Memory B cell (primary cell): Measurements from ENCODE around the gene TPPP2.

ENCODE experiments used
- ATAC-seq: fragments of 150-1000 bp; cut with Tn5 transposase; 2 replicates; pipeline ENCODE4 v1.10.0; 2021; ENCODE audit warnings: low read depth, mild to moderate bottlenecking, moderate library complexity
- DNase-seq, 2 donors: peaks; one replicate each; pipeline ENCODE4 v3.0.0; 2022; ENCODE audit warnings: low spot score in 2 of 2
- H3K27ac Mint-ChIP-seq: one replicate; pipeline ENCODE4 v1.8.0; 2022; ENCODE audit warnings: mild to moderate bottlenecking, moderate library complexity, mixed read lengths
- H3K27me3 Mint-ChIP-seq: one replicate; pipeline ENCODE4 v1.8.0; 2022; ENCODE audit warnings: mixed read lengths
- H3K36me3 Mint-ChIP-seq: one replicate; pipeline ENCODE4 v1.8.0; 2022; ENCODE audit warnings: mild to moderate bottlenecking, mixed read lengths
- H3K4me1 Mint-ChIP-seq: one replicate; pipeline ENCODE4 v1.8.0; 2022; ENCODE audit warnings: mixed read lengths
- H3K4me3 Mint-ChIP-seq: one replicate; pipeline ENCODE4 v1.8.0; 2022; ENCODE audit warnings: mild to moderate bottlenecking, moderate library complexity, mixed read lengths
- H3K9me3 Mint-ChIP-seq: one replicate; pipeline ENCODE4 v1.8.0; 2022; ENCODE audit warnings: mixed read lengths

TPPP2 gene

GRCh38 chr14:21023174-21023573, 6.8 kb upstream of the TPPP2 start:
- ATAC-seq (no peak), DNase-seq (no peak)
- Mint-ChIP-seq H3K4me3 (peak overlapping the region; percentile 31), H3K9me3 (no peaks in the 10 kb centered on the region), H3K36me3 (peaks cover 3% of the 10 kb centered on the region), H3K27me3 (peaks cover 9% of the 10 kb centered on the region), H3K27ac (no peak overlapping the region), H3K4me1 (peaks cover 11% of the 10 kb centered on the region)

- Mint-ChIP-seq H3K27ac (no peak overlapping the region), H3K27me3 (peaks cover 9% of the 10 kb centered on the region), H3K4me3 (peak overlapping the region; percentile 90), H3K9me3 (no peaks in the 10 kb centered on the region), H3K36me3 (peaks cover 3% of the 10 kb centered on the region), H3K4me1 (peaks cover 11% of the 10 kb centered on the region)
- DNase-seq (no peak), ATAC-seq (peak; percentile 2)
Observed at GRCh38 chr14:21023817-21024584, 6.0 kb upstream of the TPPP2 start.

- Mint-ChIP-seq H3K27ac (no peak within 1 kb of the TSS), H3K4me3 (peak within 1 kb of the TSS; percentile 90), H3K9me3 (no peaks in the 10 kb centered on the region), H3K36me3 (no peaks in the 10 kb centered on the region), H3K27me3 (peaks cover 9% of the 10 kb centered on the region), H3K4me1 (peaks cover 11% of the 10 kb centered on the region)
- ATAC-seq = peak; percentile 89
- peak; percentile 58 to 59 for DNase-seq
Observed at GRCh38 chr14:21024585-21025370, 5.2 kb upstream of the TPPP2 start, which contains the start of gene NDRG2. Gene NDRG2, minus strand, starts transcription at chr14:21025061. Its CDS starts 1,746 bp downstream, at chr14:21023315.

DNA sequence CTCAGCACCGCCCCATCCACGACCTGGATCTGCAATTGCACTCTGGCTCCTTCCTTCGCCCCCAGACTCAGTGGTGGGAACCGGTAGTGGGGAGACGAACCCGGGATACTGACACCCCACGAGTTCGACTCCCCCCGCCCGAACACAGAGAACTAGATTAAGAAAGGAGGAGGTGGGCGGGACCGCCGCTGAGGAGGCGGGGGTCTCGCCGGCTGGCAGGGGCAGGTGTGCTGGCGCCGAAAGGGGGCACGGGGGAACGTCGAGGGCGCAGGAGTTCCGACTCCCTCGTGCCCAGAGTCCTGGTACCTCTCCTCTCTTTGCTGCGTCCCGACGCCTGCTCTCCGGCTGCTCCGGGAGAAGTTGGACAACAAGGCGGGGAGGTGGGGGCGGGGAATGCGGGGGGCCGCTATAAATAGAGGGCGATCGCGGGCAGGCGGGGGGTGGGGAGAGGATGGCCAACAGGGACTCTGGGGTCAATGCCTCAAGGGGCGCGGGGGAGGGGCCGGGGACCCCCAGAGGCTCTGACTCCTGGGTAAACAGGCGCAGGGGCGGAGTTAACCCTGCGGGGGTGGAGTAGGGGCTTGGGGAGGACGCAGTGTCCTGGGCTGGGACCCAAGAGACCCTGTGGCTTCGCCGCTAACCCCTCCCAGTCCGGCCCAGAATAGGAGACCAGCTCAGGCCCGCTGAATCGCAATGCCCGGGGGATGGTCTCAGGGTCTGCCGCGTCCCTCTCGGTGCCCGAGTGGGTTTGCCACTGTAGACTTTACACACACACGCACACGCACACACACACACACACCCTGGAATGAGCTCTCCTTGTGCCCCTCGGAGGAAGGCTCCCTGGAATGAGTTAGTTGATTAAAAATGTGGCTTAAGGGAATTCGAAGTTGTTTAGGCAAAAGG, 4.4 kb upstream of the TPPP2 start:
- peak; percentile 8 to 42 for DNase-seq
- Mint-ChIP-seq H3K9me3 (no peaks in the 10 kb centered on the region), H3K4me1 (peaks cover 11% of the 10 kb centered on the region), H3K27me3 (peaks cover 9% of the 10 kb centered on the region), H3K27ac (no peak overlapping the region), H3K36me3 (no peaks in the 10 kb centered on the region), H3K4me3 (peak overlapping the region; percentile 90)
- no peak for ATAC-seq

GRCh38 chr14:21026274-21026987, 3.6 kb upstream of the TPPP2 start:
- peak overlapping the region; percentile 56 for H3K4me3 Mint-ChIP-seq
- ATAC-seq (no peak), DNase-seq (no peak)
- H3K27ac Mint-ChIP-seq = no peak overlapping the region
- peaks cover 9% of the 10 kb centered on the region for H3K27me3 Mint-ChIP-seq
- H3K4me1 Mint-ChIP-seq = peaks cover 11% of the 10 kb centered on the region
- H3K36me3 Mint-ChIP-seq = no peaks in the 10 kb centered on the region
- no peaks in the 10 kb centered on the region for H3K9me3 Mint-ChIP-seq

DNA sequence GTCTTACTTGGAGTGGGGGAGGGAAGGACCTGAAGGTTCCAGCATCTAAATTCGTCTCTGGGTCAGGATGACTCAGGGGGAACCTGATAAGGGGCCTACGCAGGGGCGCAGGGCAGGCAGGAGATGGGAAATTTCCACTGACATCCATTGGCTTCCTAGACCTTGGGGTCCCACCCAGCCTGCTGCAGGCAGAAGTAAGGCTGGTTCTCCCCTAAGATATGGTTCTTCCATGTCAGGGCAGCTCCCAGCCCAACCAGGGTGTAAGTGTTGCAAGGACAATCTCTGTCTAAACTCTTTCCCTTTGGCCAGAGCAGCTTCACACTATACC, 3.1 kb upstream of the TPPP2 start:
- peaks cover 11% of the 10 kb centered on the region for H3K4me1 Mint-ChIP-seq
- no peak for DNase-seq
- no peak overlapping the region for H3K27ac Mint-ChIP-seq
- no peak overlapping the region for H3K4me3 Mint-ChIP-seq
- H3K27me3 Mint-ChIP-seq = peaks cover 9% of the 10 kb centered on the region
- no peak for ATAC-seq
- H3K9me3 Mint-ChIP-seq = no peaks in the 10 kb centered on the region
- no peaks in the 10 kb centered on the region for H3K36me3 Mint-ChIP-seq

GRCh38 chr14:21030531-21030930, 514 bp downstream of the TPPP2 start:
- H3K36me3 Mint-ChIP-seq = no peaks in the 10 kb centered on the region
- ATAC-seq (no peak), DNase-seq (no peak)
- H3K27me3 Mint-ChIP-seq = peaks cover 3% of the 10 kb centered on the region
- no peaks in the 10 kb centered on the region for H3K4me1 Mint-ChIP-seq
- H3K4me3 Mint-ChIP-seq = no peak overlapping the region
- H3K27ac Mint-ChIP-seq = no peak overlapping the region
- H3K9me3 Mint-ChIP-seq = no peaks in the 10 kb centered on the region

DNA sequence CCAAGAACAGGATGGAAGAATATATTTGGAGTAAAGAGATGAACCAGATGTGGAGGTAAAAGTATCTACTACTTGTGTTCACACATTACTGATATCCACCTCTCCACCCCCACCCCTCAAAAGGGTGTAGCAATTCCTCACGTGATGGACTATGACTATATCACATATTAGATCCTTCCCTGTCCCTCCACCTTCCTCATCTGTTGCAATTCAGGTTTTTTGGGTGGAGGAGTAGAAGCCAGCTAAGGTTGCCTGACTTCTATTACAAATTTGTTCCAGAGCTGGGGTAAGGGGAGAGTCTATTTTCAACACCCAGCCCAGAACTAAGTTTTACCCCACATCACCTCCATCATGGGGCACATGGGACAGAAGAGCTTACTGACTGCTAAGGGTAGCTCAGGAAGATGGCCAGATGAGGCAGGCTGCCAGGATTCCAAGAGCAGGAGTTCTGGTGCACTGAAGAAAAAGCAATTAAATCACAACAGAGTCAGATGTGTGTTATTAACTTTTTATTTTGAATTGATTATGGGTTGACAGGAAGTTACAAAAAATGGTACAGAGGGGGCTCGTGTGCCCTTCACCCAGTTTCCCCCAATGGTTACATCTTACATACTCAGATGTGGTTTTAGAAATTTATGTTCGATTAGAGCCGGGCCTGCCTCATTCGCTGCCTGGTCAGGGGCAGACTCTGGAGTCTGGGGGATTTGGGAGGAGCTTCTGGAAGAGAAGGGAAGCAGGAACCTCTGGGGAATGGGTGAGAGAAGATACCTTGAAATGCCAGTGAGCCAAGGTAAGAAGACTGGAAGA, 2.5 kb downstream of the TPPP2 start:
- H3K4me3 Mint-ChIP-seq = no peak overlapping the region
- no peak overlapping the region for H3K27ac Mint-ChIP-seq
- no peaks in the 10 kb centered on the region for H3K9me3 Mint-ChIP-seq
- ATAC-seq (no peak), DNase-seq (no peak)
- no peaks in the 10 kb centered on the region for H3K36me3 Mint-ChIP-seq
- peaks cover 4% of the 10 kb centered on the region for H3K27me3 Mint-ChIP-seq
- H3K4me1 Mint-ChIP-seq = no peaks in the 10 kb centered on the region

DNA sequence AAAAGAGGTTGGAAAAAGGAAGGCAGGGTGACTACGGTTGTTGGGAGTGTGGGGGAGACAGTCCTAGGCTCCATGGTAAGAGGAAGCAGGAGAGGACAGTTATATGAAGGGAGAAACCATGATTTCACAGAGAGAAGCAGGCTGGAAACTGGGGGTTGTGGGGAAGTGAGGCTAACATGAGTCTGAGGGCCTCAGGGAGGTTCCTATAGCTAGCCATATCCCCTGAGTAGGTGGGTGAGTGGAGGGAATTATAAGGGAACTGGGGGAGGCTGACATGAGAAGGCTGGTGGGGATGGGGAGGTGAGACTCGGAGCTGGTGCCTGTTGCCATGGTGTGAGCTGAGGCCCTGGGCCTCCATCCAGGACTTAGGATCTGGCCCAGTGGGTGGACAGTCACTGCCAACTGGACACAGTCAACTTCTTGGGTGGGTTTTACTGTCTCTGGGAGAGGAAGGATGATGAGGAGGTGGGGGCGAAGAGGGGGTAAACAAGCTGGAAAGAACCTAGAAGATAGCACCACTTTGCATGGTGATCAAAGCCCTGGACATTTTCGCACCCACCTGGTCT, 3.2 kb downstream of the TPPP2 start:
- no peak overlapping the region for H3K4me3 Mint-ChIP-seq
- ATAC-seq (no peak), DNase-seq (no peak)
- H3K36me3 Mint-ChIP-seq = no peaks in the 10 kb centered on the region
- no peaks in the 10 kb centered on the region for H3K4me1 Mint-ChIP-seq
- peaks cover 8% of the 10 kb centered on the region for H3K27me3 Mint-ChIP-seq
- no peak overlapping the region for H3K27ac Mint-ChIP-seq
- H3K9me3 Mint-ChIP-seq = no peaks in the 10 kb centered on the region

DNA sequence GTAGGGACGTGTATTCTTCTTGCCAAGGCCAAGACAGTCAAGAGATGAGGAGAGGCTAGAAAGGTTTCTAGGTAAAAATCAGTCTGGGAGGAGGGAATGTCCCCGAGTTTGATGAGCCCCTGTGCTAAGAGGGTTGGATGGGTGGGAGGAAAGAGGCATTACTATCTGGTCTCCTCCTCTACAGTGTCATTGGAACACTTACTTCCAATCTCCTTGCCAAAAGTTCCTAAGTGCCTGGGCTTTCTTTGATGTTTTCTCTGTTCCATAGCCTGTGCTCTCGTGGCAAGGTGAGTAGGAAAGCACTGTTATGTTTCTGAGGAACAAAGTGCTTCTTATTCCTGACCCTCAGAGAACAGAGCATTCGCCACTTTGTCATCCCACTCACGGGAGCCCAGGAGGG, 4.7 kb downstream of the TPPP2 start, which contains the start of gene RNASE13:
Gene RNASE13, minus strand, starts transcription at position 101 of the 400 bp plus-strand sequence. CDS start 519 bp downstream, outside the sequence.
- DNase-seq (no peak), ATAC-seq (no peak)
- H3K9me3 Mint-ChIP-seq = no peaks in the 10 kb centered on the region
- H3K27me3 Mint-ChIP-seq = peaks cover 8% of the 10 kb centered on the region
- no peaks in the 10 kb centered on the region for H3K4me1 Mint-ChIP-seq
- H3K36me3 Mint-ChIP-seq = no peaks in the 10 kb centered on the region
- H3K4me3 Mint-ChIP-seq = no peak within 1 kb of the TSS
- no peak within 1 kb of the TSS for H3K27ac Mint-ChIP-seq

- no peak for ATAC-seq
- H3K27ac Mint-ChIP-seq = no peak overlapping the region
- DNase-seq = no peak
- no peaks in the 10 kb centered on the region for H3K9me3 Mint-ChIP-seq
- no peaks in the 10 kb centered on the region for H3K4me1 Mint-ChIP-seq
- no peak overlapping the region for H3K4me3 Mint-ChIP-seq
- no peaks in the 10 kb centered on the region for H3K36me3 Mint-ChIP-seq
- peaks cover 10% of the 10 kb centered on the region for H3K27me3 Mint-ChIP-seq
Observed at GRCh38 chr14:21036751-21037150, 6.7 kb downstream of the TPPP2 start.

DNA sequence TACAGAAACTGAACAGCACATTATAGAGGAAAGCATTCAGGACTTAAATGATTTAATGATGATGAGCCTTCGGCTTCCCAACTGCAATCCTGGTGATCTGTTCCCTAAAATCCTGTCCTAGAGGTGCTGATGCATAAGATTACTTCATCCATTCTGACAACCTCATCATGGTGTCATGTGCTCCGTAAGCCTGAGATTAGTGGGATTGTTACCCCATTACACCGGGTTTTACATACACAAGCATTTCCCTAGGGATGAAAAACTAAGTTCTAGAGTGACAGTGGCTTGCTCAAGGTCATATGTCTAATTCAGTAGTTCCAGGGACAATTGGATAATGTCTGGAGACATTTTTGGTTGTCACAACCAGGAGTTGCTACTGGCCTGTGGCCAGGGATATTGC, 7.1 kb downstream of the TPPP2 start:
- no peak overlapping the region for H3K4me3 Mint-ChIP-seq
- H3K27ac Mint-ChIP-seq = no peak overlapping the region
- DNase-seq (no peak), ATAC-seq (no peak)
- H3K27me3 Mint-ChIP-seq = peaks cover 12% of the 10 kb centered on the region
- no peaks in the 10 kb centered on the region for H3K4me1 Mint-ChIP-seq
- no peaks in the 10 kb centered on the region for H3K36me3 Mint-ChIP-seq
- no peaks in the 10 kb centered on the region for H3K9me3 Mint-ChIP-seq
